HG02938 (cell line): ENCODE results near the gene PBX1.
"Not testable (repeated sequence)": the region's sequence is repeated elsewhere in the genome, so short reads cannot be mapped to it uniquely, and the experiment has no call there.

Experiments
- ATAC-seq: cut with Tn5 transposase; IDR thresholded peaks from one replicate; pipeline ENCODE4 v1.9.1; 2021; ENCODE audit warnings: mild to moderate bottlenecking, moderate library complexity; ENCODE audit not compliant: unreplicated experiment

The PBX1 gene

GRCh38 chr1:164589408-164589807 lies 30.4 kb downstream of the PBX1 start:
- no peak for ATAC-seq

GRCh38 chr1:164589961-164590507 lies 31.1 kb downstream of the PBX1 start:
- no peak for ATAC-seq

GRCh38 chr1:164590592-164590991 lies 31.6 kb downstream of the PBX1 start:
- no peak for ATAC-seq

- no peak for ATAC-seq
These were observed 32.9 kb downstream of the PBX1 start for GRCh38 chr1:164591858-164592257.

GRCh38 chr1:164592634-164593033 lies 33.6 kb downstream of the PBX1 start:
- ATAC-seq = no peak

DNA sequence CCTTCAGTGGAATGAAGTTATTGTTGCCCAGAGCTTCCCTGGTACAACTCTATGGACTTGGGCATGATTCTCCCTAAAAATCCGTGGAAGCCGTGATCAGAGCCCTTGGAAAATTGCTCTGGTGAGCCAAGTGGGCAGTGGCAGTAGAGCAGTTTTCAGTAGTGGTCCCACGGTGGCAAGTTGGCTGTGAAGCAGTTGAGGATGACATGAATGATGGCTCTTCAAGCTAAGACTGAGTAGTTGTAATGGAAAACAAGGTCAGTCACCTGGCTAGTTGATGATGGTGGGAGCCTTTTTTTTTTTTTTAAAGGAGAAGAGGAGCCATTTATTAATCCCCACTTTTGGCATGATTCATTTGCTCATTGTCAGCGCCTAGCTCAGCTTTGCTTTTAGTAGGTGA lies 36.2 kb downstream of the PBX1 start:
- ATAC-seq = no peak

- ATAC-seq = no peak
These were observed 37.2 kb downstream of the PBX1 start for GRCh38 chr1:164596172-164596571.

DNA sequence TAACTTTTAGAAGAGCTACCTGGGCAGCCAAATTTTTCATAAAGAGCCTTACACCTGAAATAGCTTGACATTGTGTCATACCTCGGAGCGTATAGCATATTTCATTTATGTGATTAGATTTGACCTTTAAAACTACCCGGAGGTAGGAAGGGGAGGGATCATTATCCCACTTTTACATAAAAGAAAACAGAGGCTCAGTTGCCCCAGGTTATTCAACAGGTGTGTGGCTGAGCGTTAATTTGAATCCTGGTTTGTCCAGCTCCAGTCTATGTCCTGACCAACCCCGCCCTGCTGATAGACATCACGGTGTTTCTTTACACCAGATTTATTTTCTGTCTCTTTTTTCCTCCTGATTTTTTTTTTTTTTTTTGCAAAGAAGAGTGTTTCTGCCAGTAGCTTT lies 39.7 kb downstream of the PBX1 start:
- no peak for ATAC-seq

DNA sequence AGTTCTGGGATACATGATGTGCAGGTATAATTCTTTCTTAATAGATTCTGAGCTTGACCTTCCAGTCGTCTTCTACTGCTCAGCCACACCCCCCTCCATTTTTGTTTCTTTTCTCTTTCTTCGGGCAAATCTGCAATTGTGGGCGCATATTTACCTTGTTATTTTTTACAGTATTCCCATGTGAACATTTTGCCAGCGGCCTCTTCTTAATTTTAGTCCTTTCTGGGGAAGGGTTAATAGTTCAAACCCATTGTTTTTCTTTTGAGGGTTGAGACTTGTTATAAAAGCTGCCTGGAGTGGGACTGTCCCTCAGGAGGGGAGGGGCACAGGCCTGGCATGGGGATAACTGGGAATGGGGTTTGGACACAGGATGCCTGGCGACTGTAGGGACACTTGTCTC lies 40.3 kb downstream of the PBX1 start:
- ATAC-seq = no peak

DNA sequence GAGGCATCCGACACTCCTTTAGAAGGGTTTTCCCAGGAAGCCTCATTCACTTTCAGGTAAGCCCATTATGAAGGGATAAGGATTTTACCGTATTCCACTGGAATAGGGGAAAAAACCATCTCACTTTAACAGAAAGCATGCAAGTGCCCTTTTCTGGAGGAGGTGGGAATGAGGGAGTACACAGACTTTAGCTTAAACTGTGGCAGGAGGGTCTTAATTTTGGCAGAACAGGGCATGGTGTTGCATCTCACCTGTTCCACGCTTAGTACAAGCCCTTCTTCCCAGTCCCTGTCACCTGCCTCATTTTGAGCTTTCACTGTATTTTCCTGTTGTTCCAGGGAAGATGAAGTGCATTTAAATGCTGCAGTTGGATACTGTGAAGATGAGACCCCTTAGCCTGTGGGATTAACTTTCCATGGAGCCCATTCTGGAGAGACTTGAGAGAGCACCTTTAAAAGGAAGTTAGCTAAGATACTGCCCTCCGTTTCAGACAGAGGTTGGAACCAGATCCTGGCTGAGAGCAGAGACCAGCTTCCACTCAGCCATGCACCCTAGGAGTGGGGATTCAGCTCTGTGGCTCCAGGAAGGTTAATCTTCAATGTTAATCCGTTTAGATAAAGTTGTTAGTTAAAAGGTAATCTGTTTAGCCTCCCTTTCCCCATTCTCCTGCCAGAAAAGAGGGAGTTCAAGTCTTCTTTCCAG lies 42.6 kb downstream of the PBX1 start:
- no peak for ATAC-seq

DNA sequence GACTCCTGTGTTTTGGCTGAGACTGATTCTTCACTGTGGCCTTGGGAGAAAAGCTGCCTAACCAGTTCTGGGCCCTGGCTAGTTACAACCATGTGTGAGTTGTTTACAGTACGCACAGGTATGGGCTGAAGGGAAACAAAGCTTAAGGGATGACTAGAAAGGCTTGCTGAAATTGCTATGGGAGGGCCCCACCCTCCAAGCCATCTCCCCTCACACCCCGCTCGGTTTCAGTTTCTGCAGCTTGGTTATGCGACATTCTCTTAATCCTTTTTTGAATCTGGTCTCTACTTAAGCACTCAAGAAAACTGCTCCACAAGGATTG lies 43.1 kb downstream of the PBX1 start:
- ATAC-seq = no peak

DNA sequence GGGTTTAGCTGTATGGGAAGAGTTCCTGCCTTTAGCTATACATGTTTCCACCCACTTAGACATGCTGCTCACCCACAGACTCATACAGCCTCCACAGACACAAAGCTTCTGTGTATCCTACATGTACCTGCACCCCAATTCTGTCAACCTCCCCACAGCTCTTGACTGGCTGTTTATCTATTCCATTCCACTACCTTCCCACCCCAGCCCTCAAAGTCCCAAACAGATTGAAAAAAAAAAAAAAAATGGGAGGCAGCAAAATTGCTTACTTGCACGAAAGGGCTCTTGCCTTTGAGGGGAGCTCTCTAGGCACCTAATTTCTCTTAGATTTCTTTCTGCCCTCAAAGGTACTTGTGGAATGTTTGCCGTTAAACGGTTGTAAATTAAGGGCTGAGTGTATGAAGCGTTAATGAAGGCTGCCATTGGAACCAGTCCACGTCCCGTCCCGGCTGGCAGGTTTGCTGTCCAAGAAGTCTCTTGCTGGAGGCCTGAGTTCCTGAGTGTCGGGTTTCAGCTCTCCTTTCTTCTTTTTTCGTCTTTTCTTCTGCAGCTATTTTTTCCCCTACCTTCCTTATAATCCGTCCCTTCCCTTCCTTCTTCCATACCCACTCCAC lies 43.6 kb downstream of the PBX1 start:
- ATAC-seq = no peak

GRCh38 chr1:164603805-164604204 lies 44.8 kb downstream of the PBX1 start:
- ATAC-seq = not testable (repeated sequence)

GRCh38 chr1:164604541-164604940 lies 45.6 kb downstream of the PBX1 start:
- ATAC-seq = no peak

- no peak for ATAC-seq
These were observed 46.5 kb downstream of the PBX1 start for GRCh38 chr1:164605254-164606091.

GRCh38 chr1:164607351-164607750 lies 48.4 kb downstream of the PBX1 start:
- no peak for ATAC-seq

GRCh38 chr1:164608651-164609057 lies 49.7 kb downstream of the PBX1 start:
- no peak for ATAC-seq

- ATAC-seq = no peak
These were observed 50.1 kb downstream of the PBX1 start for GRCh38 chr1:164609089-164609488.

DNA sequence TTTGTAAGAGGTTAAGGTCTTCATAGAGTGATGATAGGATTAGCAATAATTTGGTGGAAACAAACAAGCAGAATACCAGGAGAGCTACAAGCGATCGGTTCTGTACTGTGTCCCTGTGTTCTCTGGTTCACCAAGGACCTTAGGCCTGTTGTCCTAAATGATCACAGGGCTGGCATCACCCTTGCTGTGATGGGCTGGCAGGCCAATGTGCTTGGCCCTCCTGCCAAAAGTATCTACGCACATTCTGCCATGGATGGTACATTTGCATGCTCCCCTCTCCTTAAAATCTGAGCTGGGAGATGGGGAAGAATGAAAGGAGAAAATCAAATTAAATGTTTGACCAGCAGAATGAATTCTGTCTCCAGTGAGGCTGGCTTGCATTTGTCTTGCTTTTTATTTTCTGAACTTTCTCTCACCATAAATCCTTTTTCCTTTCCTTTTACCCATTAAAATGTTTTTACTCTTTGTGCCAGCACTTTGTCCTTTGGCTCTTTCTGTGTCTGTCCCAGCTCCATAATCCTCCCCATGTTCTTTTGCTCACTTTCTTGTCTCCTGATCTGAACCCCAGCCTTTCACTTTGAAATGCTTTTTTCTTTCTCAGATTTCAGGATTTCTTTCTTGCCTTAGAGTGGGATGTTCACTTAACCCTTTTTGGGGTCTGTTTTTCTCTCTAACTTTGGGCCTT lies 51.7 kb downstream of the PBX1 start:
- ATAC-seq = no peak

GRCh38 chr1:164611754-164612642 lies 53.0 kb downstream of the PBX1 start:
- no peak for ATAC-seq
